ENCODE results near the gene REEP3.
"Not testable (repeated sequence)": the region's sequence is repeated elsewhere in the genome, so short reads cannot be mapped to it uniquely, and the experiment has no call there.

The REEP3 gene

GRCh38 chr10:63553473-63553872 is 32.3 kb downstream of the REEP3 start:
- no peak for DNase-seq

GRCh38 chr10:63554657-63555056 is 33.5 kb downstream of the REEP3 start:
- peak; percentile 40 for DNase-seq

- DNase-seq = no peak
Observed at GRCh38 chr10:63555330-63555729, 34.1 kb downstream of the REEP3 start.

GRCh38 chr10:63558132-63558784 is 37.1 kb downstream of the REEP3 start:
- no peak for DNase-seq

- DNase-seq = no peak
Observed at GRCh38 chr10:63561341-63561740, 40.1 kb downstream of the REEP3 start.

GRCh38 chr10:63562391-63562790 is 41.2 kb downstream of the REEP3 start:
- DNase-seq = no peak

GRCh38 chr10:63562857-63563256 is 41.7 kb downstream of the REEP3 start:
- no peak for DNase-seq

GRCh38 chr10:63563623-63564022 is 42.4 kb downstream of the REEP3 start:
- DNase-seq = peak; percentile 17

- not testable (repeated sequence) for DNase-seq
Observed at GRCh38 chr10:63564731-63565130, 43.5 kb downstream of the REEP3 start.

GRCh38 chr10:63573068-63573697 is 52.0 kb downstream of the REEP3 start:
- DNase-seq = peak; percentile 26

- DNase-seq = no peak
Observed at GRCh38 chr10:63574011-63574410, 52.8 kb downstream of the REEP3 start.

- DNase-seq = no peak
Observed at GRCh38 chr10:63576501-63576900, 55.3 kb downstream of the REEP3 start.

- no peak for DNase-seq
Observed at GRCh38 chr10:63578501-63578900, 57.3 kb downstream of the REEP3 start.

GRCh38 chr10:63579371-63580014 is 58.3 kb downstream of the REEP3 start:
- DNase-seq = no peak

GRCh38 chr10:63582690-63583089 is 61.5 kb downstream of the REEP3 start:
- DNase-seq = no peak

- DNase-seq = no peak
Observed at GRCh38 chr10:63583397-63583796, 62.2 kb downstream of the REEP3 start.

GRCh38 chr10:63583909-63584724 is 62.9 kb downstream of the REEP3 start:
- no peak for DNase-seq

- no peak for DNase-seq
Observed at GRCh38 chr10:63584725-63585035, 63.5 kb downstream of the REEP3 start.

- no peak for DNase-seq
Observed at GRCh38 chr10:63585041-63585440, 63.8 kb downstream of the REEP3 start.

- DNase-seq = no peak
Observed at GRCh38 chr10:63586043-63586442, 64.8 kb downstream of the REEP3 start.

GRCh38 chr10:63587191-63587590 is 66.0 kb downstream of the REEP3 start:
- no peak for DNase-seq

GRCh38 chr10:63588436-63589167 is 67.4 kb downstream of the REEP3 start:
- DNase-seq = no peak
